HG03469 (cell line): ENCODE data around the gene PDE11A.
"Not testable (repeated sequence)": the region's sequence is repeated elsewhere in the genome, so short reads cannot be mapped to it uniquely, and the experiment has no call there.

Experiments used
- ATAC-seq: cut with Tn5 transposase; IDR thresholded peaks from one replicate; pipeline ENCODE4 v1.9.1; 2021; ENCODE audit warnings: mild to moderate bottlenecking, moderate library complexity, moderate number of reproducible peaks; ENCODE audit not compliant: unreplicated experiment

Gene PDE11A

GRCh38 chr2:178074123-178075005, 1.8 kb upstream of the PDE11A start:
- ATAC-seq, result no peak

GRCh38 chr2:178072000-178072382, 586 bp downstream of the PDE11A start:
- no peak for ATAC-seq

- ATAC-seq, result no peak
Measured at GRCh38 chr2:178070824-178071223, 1.8 kb downstream of the PDE11A start.

- no peak for ATAC-seq
Measured at GRCh38 chr2:178069551-178069950, 3.0 kb downstream of the PDE11A start.

- ATAC-seq, result no peak
Measured at GRCh38 chr2:178068823-178069454, 3.6 kb downstream of the PDE11A start.

GRCh38 chr2:178066890-178067669, 5.5 kb downstream of the PDE11A start:
- ATAC-seq, result no peak

- no peak for ATAC-seq
Measured at GRCh38 chr2:178066324-178066723, 6.3 kb downstream of the PDE11A start.

DNA sequence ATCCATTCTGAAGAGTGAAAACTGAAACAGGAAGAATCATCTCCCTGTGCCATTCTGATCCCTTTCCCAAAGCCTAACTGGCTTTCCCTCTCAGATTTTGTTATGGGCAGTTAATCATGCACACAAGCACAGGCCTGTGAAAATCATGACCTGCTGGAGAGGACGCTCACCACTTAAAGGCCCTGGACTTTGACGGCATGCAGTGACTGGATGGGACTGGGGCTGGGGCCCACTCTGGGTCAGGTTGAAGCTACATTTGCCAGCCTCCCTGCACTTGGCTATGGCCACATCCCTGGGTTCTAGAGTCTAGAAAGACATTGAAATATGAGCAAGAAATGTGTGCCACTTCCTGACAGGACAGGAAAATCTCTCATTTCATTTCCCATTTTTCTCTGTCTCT, 12.9 kb downstream of the PDE11A start:
- ATAC-seq, result no peak

GRCh38 chr2:178059111-178059510, 13.5 kb downstream of the PDE11A start:
- no peak for ATAC-seq

GRCh38 chr2:178057179-178057680, 15.3 kb downstream of the PDE11A start:
- no peak for ATAC-seq

- ATAC-seq, result no peak
Measured at GRCh38 chr2:178056345-178056744, 16.2 kb downstream of the PDE11A start.

- not testable (repeated sequence) for ATAC-seq
Measured at GRCh38 chr2:178051257-178051656, 21.3 kb downstream of the PDE11A start.

DNA sequence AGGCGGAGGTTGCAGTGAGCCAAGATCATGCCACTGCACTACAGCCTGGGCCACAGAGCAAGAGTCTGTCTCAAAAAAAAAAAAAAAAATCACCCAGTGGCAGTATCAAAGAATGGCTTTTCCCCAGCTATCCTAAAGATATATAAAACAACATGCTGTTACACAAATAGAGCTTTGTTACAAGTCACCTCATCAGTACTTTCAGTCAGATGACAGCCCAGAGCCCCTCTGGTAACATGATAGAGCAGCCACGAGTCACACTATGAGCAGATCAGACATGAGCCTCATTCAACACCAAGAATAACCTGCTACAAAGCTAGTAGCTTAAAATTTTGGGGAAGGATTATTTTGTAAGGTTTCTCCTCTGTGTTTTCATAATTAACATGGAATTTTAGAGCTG, 25.2 kb downstream of the PDE11A start:
- no peak for ATAC-seq

- no peak for ATAC-seq
Measured at GRCh38 chr2:178044836-178045235, 27.7 kb downstream of the PDE11A start.

- no peak for ATAC-seq
Measured at GRCh38 chr2:178043266-178043665, 29.3 kb downstream of the PDE11A start.

GRCh38 chr2:178033583-178033982, 39.0 kb downstream of the PDE11A start:
- not testable (repeated sequence) for ATAC-seq

DNA sequence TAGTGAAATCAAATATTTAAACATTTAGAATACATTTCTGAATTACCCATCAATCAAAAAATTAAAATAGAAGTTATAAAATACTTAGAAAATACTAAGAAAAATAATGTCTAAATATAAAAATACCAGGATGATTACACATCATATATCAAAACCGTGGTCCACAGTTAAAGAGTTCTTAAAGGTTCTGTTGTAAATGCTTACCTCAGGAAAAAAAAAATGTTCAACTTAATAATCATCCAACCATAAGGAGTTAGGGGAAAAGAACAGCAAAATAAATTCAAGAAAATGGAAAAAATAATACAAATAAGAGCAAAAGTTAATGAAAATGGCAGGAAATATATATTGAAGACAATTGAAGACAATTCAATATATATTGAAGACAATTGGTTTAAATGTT, 43.2 kb downstream of the PDE11A start:
- ATAC-seq, result no peak

- no peak for ATAC-seq
Measured at GRCh38 chr2:178025551-178026185, 46.9 kb downstream of the PDE11A start.

- ATAC-seq, result no peak
Measured at GRCh38 chr2:178018141-178018540, 54.4 kb downstream of the PDE11A start.

DNA sequence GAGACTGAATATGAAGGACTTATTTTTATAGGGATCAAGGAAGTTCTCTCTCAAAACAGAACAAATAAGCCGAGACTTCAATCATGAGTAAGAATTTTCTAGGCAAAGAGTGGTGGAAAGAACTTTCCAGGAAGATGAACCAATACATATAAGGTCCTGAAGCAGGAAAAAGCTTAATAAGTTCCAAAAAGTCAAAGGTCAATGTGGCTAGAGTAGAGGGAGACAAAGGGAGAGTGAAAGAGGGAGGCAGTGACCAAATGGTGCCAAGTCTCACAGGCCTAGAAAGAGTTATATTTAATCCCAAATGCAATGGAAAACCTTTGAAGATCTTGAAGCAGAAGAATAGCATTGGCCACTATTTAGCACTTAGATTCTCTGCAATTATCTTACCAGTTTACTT, 56.0 kb downstream of the PDE11A start:
- ATAC-seq, result no peak

DNA sequence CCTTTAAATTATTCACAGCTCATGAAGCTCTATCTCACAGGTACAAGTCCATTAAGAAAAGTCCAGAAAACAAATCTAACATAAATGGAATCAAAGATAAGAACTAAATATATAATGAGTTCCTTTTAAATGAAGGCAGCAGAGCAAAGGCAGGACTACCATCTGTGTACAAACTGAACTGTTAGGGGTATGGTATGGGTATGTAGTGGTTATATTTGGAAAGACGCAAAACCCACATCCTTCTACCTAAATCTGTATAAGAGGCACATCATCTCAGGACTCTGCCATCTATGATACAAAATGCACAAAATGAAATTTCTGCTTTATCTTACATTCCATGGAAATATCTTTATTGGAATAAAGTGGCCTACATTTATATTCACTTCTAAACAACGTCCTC, 59.9 kb downstream of the PDE11A start:
- ATAC-seq, result no peak
